B cell (primary cell): Measurements from ENCODE around the gene CEP112. TPM values are rescaled to one million over a fixed set of nuclear protein-coding genes. Genes with fewer than 3 reads are reported as not detected.

Source experiments
- ATAC-seq: fragments of 200-7000 bp; cut with Tn5 transposase; one replicate; pipeline ENCODE4 v1.10.0; 2021; ENCODE audit warnings: low read depth, mild to moderate bottlenecking, moderate number of reproducible peaks, moderate library complexity
- CTCF ChIA-PET: fragments of 350-600 bp; sonication (Branson Sonifier 250); formaldehyde crosslinking; loops from one replicate; lab custom pipeline; 2021; ENCODE audit warnings: antibody characterized with exemption, inconsistent platforms; lab: Charles Lee
- POLR2A ChIA-PET: fragments of 350-600 bp; sonication (Branson Sonifier 250); formaldehyde crosslinking; loops from one replicate; lab custom pipeline; 2021; ENCODE audit warnings: antibody characterized with exemption; lab: Charles Lee
- DNase-seq: peaks from one replicate; pipeline ENCODE4 v3.0.0; 2013
- H2AFZ ChIP-seq: 2 replicates; pipeline ENCODE4 v1.6.1; 2012; ENCODE audit warnings: mild to moderate bottlenecking, low read depth, low read length; ENCODE audit not compliant: insufficient read depth, poor library complexity, severe bottlenecking
- H3K27ac ChIP-seq, 2 donors: 1 replicate in 1 of 2; 2 replicates in 1 of 2; pipeline ENCODE4 v1.5.1; 2012 to 2013; ENCODE audit warnings: low read length in 2 of 2, mild to moderate bottlenecking in 2 of 2, moderate library complexity in 1 of 2
- H3K27me3 ChIP-seq, 4 experiments: fragments of 200-600 bp in 1 of 4; sonication (generic) in 1 of 4; replicated peaks in 1 of 4; 1 replicate in 2 of 4; 2 replicates in 2 of 4; pipeline versions ENCODE4 v1.6.1 to v1.7.0; 2013 to 2016; ENCODE audit warnings: low read length in 3 of 4, mild to moderate bottlenecking in 2 of 4, mixed read lengths in 1 of 4, moderate library complexity in 1 of 4; ENCODE audit not compliant: insufficient read depth in 4 of 4, control insufficient read depth in 3 of 4; ENCODE audit errors: control extremely low read depth in 1 of 4
- H3K36me3 ChIP-seq, 2 experiments: replicated peaks in 1 of 2; 1 replicate in 1 of 2; 2 replicates in 1 of 2; pipeline versions ENCODE4 v1.6.1 to v1.7.1; 2013; ENCODE audit warnings: low read length in 1 of 2; ENCODE audit not compliant: insufficient read depth in 2 of 2, control insufficient read depth in 1 of 2; ENCODE audit errors: control extremely low read depth in 1 of 2, extremely low read depth in 1 of 2
- H3K4me1 ChIP-seq, 2 donors: fragments of 200-600 bp in 1 of 2; sonication (generic) in 1 of 2; 1 replicate in 1 of 2; 2 replicates in 1 of 2; pipeline versions ENCODE4 v1.5.1 to v1.6.1; 2013 to 2017; ENCODE audit warnings: low read length in 2 of 2; ENCODE audit not compliant: control insufficient read depth in 2 of 2, insufficient read depth in 2 of 2
- H3K4me2 ChIP-seq: replicated peaks from 2 replicates; pipeline ENCODE3; 2012; ENCODE audit warnings: mild to moderate bottlenecking, low read depth, low read length; ENCODE audit not compliant: poor library complexity, severe bottlenecking
- H3K4me3 ChIP-seq, 5 experiments: fragments of 200-600 bp in 1 of 5; sonication (generic) in 1 of 5; 1 replicate in 3 of 5; 2 replicates in 2 of 5; pipeline versions ENCODE4 v1.5.1 to v1.7.0; 2011 to 2016; ENCODE audit warnings: low read length in 4 of 5, mild to moderate bottlenecking in 4 of 5, low read depth in 2 of 5, control low read depth in 1 of 5, moderate library complexity in 1 of 5; ENCODE audit not compliant: insufficient read depth in 1 of 5; ENCODE audit errors: control extremely low read depth in 1 of 5, extremely low read depth in 1 of 5
- H3K79me2 ChIP-seq: fragments of 200-600 bp; sonication (generic); one replicate; pipeline ENCODE4 v1.6.0; 2016; ENCODE audit warnings: low read length; ENCODE audit not compliant: control insufficient read depth, insufficient read depth
- H3K9ac ChIP-seq: fragments of 200-600 bp; sonication (generic); 2 replicates; pipeline ENCODE4 v1.6.1; 2017; ENCODE audit warnings: mild to moderate bottlenecking, low read length, moderate library complexity
- H3K9me3 ChIP-seq, 3 donors: one replicate each; pipeline versions ENCODE4 v1.6.1 to v1.7.1; 2013; ENCODE audit warnings: low read length in 2 of 3; ENCODE audit not compliant: control insufficient read depth in 2 of 3, insufficient read depth in 1 of 3; ENCODE audit errors: control extremely low read depth in 1 of 3
- H4K20me1 ChIP-seq: 2 replicates; pipeline ENCODE4 v1.6.0; 2012; ENCODE audit warnings: mild to moderate bottlenecking, low read length; ENCODE audit not compliant: insufficient read depth, control insufficient read depth, poor library complexity, severe bottlenecking
- H3K27ac Mint-ChIP-seq: one replicate; pipeline ENCODE4 v1.8.0; 2021; ENCODE audit warnings: mixed read lengths
- H3K27me3 Mint-ChIP-seq: one replicate; pipeline ENCODE4 v1.8.0; 2021; ENCODE audit warnings: mixed read lengths
- H3K4me1 Mint-ChIP-seq: one replicate; pipeline ENCODE4 v1.8.0; 2021; ENCODE audit warnings: mixed read lengths
- H3K4me3 Mint-ChIP-seq: one replicate; pipeline ENCODE4 v1.8.0; 2021; ENCODE audit warnings: mixed read lengths
- H3K9me3 Mint-ChIP-seq: one replicate; pipeline ENCODE4 v1.8.0; 2022; ENCODE audit warnings: mixed read lengths; ENCODE audit not compliant: insufficient read depth
- CTCF ChIP-seq: fragments of 200-600 bp; IDR thresholded peaks from one replicate; pipeline ENCODE4 v1.8.0; 2022; ENCODE audit warnings: antibody characterized with exemption, mild to moderate bottlenecking
- EZH2 ChIP-seq: IDR thresholded peaks from 2 replicates; pipeline ENCODE4 v1.6.1; 2012; ENCODE audit warnings: borderline replicate concordance, low read depth, mild to moderate bottlenecking, moderate library complexity, low read length; ENCODE audit not compliant: insufficient read depth, poor library complexity, severe bottlenecking
- WGBS: methylation state at CpG from one replicate; pipeline ENCODE4 v1.1.5; 2013; ENCODE audit warnings: missing lambda C conversion rate; ENCODE audit not compliant: insufficient coverage; 5-methylcytosine and 5-hydroxymethylcytosine counted together
- intact Hi-C: fragments of 100-400 bp; cut with micrococcal nuclease; formaldehyde crosslinking; loops from one replicate; pipeline ENCODE4 v1.10.0; 2022
- polyA plus RNA-seq: library from polyadenylated mRNA; depleted of rRNA; stranded (reverse); fragments of >200 nt; gene quantifications from 2 replicates; pipeline ENCODE4 v1.2.3, GENCODE V29; 2012
- total RNA-seq, 2 donors: library from RNA; stranded (reverse); fragments of 120-200 nt in 1 of 2; gene quantifications; 1 replicate in 1 of 2; 2 replicates in 1 of 2; pipeline versions ENCODE4 v1.2.3 to v1.2.4, GENCODE V29; 2013 to 2022

CEP112 gene
- total and polyA plus RNA-seq, 2 donors (not counting 1 experiment from before 2014, with no cell fraction given), result 0.57 to 4.6 TPM

- Mint-ChIP-seq H3K4me3 (no peak overlapping the region), H3K27me3 (peaks cover 2% of the 10 kb centered on the region), H3K4me1 (no peaks in the 10 kb centered on the region), H3K9me3 (no peaks in the 10 kb centered on the region), H3K27ac (no peak overlapping the region)
- no peak overlapping the region for H2AFZ ChIP-seq
- no peak for TF ChIP-seq CTCF
- TF ChIP-seq EZH2, result no peak
- no peaks in the 10 kb centered on the region for H4K20me1 ChIP-seq
- H3K9me3 ChIP-seq, result peaks cover 0 to 1% (median 0%) of the 10 kb centered on the region in 3 donors
- H3K27me3 ChIP-seq, result no peaks in the 10 kb centered on the region
- no peaks in the 10 kb centered on the region for H3K36me3 ChIP-seq
- ChIA-PET POLR2A (no interaction called here), CTCF (no interaction called here)
- DNase-seq (no peak), ATAC-seq (no peak)
- no peaks in the 10 kb centered on the region for H3K79me2 ChIP-seq
- no peak overlapping the region for H3K4me2 ChIP-seq
- no peak overlapping the region for H3K27ac ChIP-seq
- no peaks in the 10 kb centered on the region for H3K4me1 ChIP-seq
- no peak overlapping the region for H3K9ac ChIP-seq
- no peak overlapping the region for H3K4me3 ChIP-seq
- intact Hi-C loops, result no loop called here
- 83% methylated on average over 5 of the region's 5 CpGs for WGBS
These were observed 564.8 kb downstream of the CEP112 start for GRCh38 chr17:65627108-65627507.

GRCh38 chr17:65626451-65626850 is 565.5 kb downstream of the CEP112 start:
- H3K9me3 Mint-ChIP-seq, result no peaks in the 10 kb centered on the region
- no peak overlapping the region for H3K9ac ChIP-seq
- no peaks in the 10 kb centered on the region for H4K20me1 ChIP-seq
- ATAC-seq (no peak), DNase-seq (no peak)
- H3K27me3 ChIP-seq, result no peaks in the 10 kb centered on the region
- no peaks in the 10 kb centered on the region for H3K4me1 Mint-ChIP-seq
- H3K4me3 Mint-ChIP-seq, result no peak overlapping the region
- ChIA-PET CTCF (no interaction called here), POLR2A (no interaction called here)
- no peak for TF ChIP-seq EZH2
- TF ChIP-seq CTCF, result no peak
- no peak overlapping the region for H3K27ac Mint-ChIP-seq
- no peak overlapping the region for H3K4me2 ChIP-seq
- no peaks in the 10 kb centered on the region for H3K4me1 ChIP-seq
- no peak overlapping the region for H3K27ac ChIP-seq
- no peak overlapping the region for H3K4me3 ChIP-seq
- peaks cover 0 to 1% (median 0%) of the 10 kb centered on the region in 3 donors for H3K9me3 ChIP-seq
- peaks cover 2% of the 10 kb centered on the region for H3K27me3 Mint-ChIP-seq
- no peaks in the 10 kb centered on the region for H3K36me3 ChIP-seq
- no peaks in the 10 kb centered on the region for H3K79me2 ChIP-seq
- no peak overlapping the region for H2AFZ ChIP-seq
- intact Hi-C loops, result no loop called here
